Sigmoid colon (tissue), 7 donors: ENCODE measurements around the gene NDC80. TPM values are rescaled to one million over a fixed set of nuclear protein-coding genes. Genes with fewer than 3 reads are reported as not detected.

Experiments used
- DNase-seq: peaks from one replicate; pipeline ENCODE4 v3.0.0-alpha.2; 2019
- H3K27ac ChIP-seq, 4 donors: fragments of 200-600 bp; sonication (generic); one replicate each; pipeline ENCODE4 v1.5.1; 2016 to 2019; ENCODE audit warnings: mild to moderate bottlenecking in 1 of 4
- H3K27me3 ChIP-seq, 3 donors: fragments of 200-600 bp; sonication (generic); one replicate each; pipeline ENCODE4 v1.5.1; 2019; ENCODE audit warnings: mild to moderate bottlenecking in 1 of 3
- H3K36me3 ChIP-seq, 4 donors: fragments of 200-600 bp; sonication (generic); one replicate each; pipeline ENCODE4 v1.5.1; 2016 to 2019
- H3K4me1 ChIP-seq, 4 donors: fragments of 200-600 bp; sonication (generic); one replicate each; pipeline ENCODE4 v1.5.1; 2017 to 2019
- H3K4me3 ChIP-seq, 4 donors: fragments of 200-600 bp; sonication (generic); one replicate each; pipeline ENCODE4 v1.5.1; 2017 to 2019; ENCODE audit warnings: mild to moderate bottlenecking in 2 of 4, moderate library complexity in 1 of 4
- H3K9me3 ChIP-seq, 4 donors: fragments of 200-600 bp in 3 of 4; sonication (generic) in 3 of 4; one replicate each; pipeline versions ENCODE4 v1.5.1 to v1.6.1; 2013 to 2019
- EP300 ChIP-seq, 4 donors: sonication (generic); formaldehyde crosslinking; IDR thresholded peaks; one replicate each; pipeline ENCODE4 v1.6.1; 2017; ENCODE audit warnings: antibody characterized with exemption in 4 of 4
- POLR2A ChIP-seq, 2 donors: fragments of 450-650 bp; IDR thresholded peaks; one replicate each; pipeline ENCODE4 v1.6.1; 2016; ENCODE audit warnings: antibody characterized with exemption in 2 of 2, mild to moderate bottlenecking in 2 of 2, moderate library complexity in 2 of 2
- POLR2AphosphoS5 ChIP-seq, 4 donors: sonication (generic); formaldehyde crosslinking; IDR thresholded peaks; one replicate each; pipeline ENCODE4 v1.6.1; 2017; ENCODE audit warnings: antibody characterized with exemption in 4 of 4
- WGBS, 2 donors: extraction: QIAGEN DNeasy Blood & Tissue Kit; methylation state at CpG; one replicate each; pipeline ENCODE4 v1.1.7; 2013; 5-methylcytosine and 5-hydroxymethylcytosine counted together
- intact Hi-C: fragments of 100-400 bp; cut with DNase I; formaldehyde crosslinking; loops from one replicate; pipeline ENCODE4 v1.15.1; 2023
- polyA plus RNA-seq, 3 donors: library from polyadenylated mRNA; stranded (reverse); fragments of 200-250 nt; gene quantifications; one replicate each; pipeline ENCODE4 v1.2.3, GENCODE V29; 2013
- total RNA-seq, 4 donors: library from RNA; depleted of rRNA; stranded (reverse); fragments of >200 nt; gene quantifications; one replicate each; pipeline ENCODE4 v1.1.0, GENCODE V29; 2016
- TF ChIP-seq, protein P1 (sequence below), 4 experiments: fragments of 450-650 bp in 3 of 4; fragments of 200-600 bp in 1 of 4; IDR thresholded peaks; one replicate each; pipeline ENCODE4 v1.5.1; 2016 to 2019; ENCODE audit warnings: antibody characterized with exemption in 4 of 4, mild to moderate bottlenecking in 3 of 4, moderate library complexity in 2 of 4
- donor health status: healthy with polysubstance abuse.
- donor health status: Bipolar disorder and iron deficiency.
- donor health status: healthy.

Gene NDC80
- total and polyA plus RNA-seq, 7 donors: 0.36 to 12.6 (median 1.2) TPM; not detected in 2

DNA sequence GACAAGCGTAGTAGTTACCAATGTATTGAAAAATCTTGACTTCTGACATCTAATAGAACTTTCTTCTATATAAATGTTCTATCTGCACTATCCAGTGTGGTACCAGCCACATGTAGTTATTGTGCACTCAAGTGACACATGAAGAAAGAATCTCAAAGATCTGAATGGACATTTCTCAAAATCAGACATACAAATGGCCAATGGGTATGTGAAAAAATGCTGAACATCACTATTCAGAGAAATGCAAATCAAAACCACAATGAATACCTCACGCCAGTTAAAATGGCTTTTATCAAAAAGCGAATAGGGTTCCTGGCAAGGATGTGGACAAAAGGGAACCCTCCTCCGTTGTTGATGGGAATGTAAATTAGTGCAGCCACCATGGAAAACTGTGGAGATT, 46.7 kb downstream of the NDC80 start:
- Histone ChIP-seq H3K4me1 (no peaks in the 10 kb centered on the region), H3K27ac (no peak overlapping the region), H3K4me3 (no peak overlapping the region), H3K9me3 (no peaks in the 10 kb centered on the region), H3K36me3 (no peaks in the 10 kb centered on the region), H3K27me3 (no peaks in the 10 kb centered on the region)
- no peak for DNase-seq
- WGBS, 2 donors: 96% methylated on average over 4 of the region's 4 CpGs
- intact Hi-C loops: no loop called here
- TF ChIP-seq POLR2AphosphoS5 (IDR thresholded peaks at IDR 0.05): no peak

DNA sequence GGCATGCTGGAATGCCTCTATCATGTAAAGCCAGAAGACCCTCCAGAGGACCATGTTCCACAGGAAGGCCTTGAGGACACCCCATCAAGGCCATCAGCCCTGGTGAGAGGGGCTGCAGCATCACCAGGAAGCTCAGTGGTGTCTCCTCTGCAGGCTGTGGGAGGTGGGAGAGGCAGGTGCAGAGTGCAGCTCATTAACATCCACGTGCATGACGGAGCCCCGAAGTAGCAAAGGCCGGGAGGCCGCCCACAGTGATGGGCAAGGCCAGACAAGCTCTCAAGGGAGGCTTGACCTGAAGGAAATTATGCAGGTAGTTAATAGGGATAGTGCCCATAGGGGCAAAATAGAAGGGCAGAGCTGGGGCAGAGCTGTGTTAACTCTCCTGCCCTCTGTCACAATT, 53.9 kb downstream of the NDC80 start:
- Histone ChIP-seq H3K27me3 (no peaks in the 10 kb centered on the region), H3K9me3 (no peaks in the 10 kb centered on the region), H3K36me3 (no peaks in the 10 kb centered on the region), H3K4me1 (no peaks in the 10 kb centered on the region), H3K4me3 (no peak overlapping the region), H3K27ac (no peak overlapping the region)
- WGBS, 2 donors: 66 to 71% methylated on average over 5 of the region's 5 CpGs
- no peak for DNase-seq
- TF ChIP-seq, protein P1, sequence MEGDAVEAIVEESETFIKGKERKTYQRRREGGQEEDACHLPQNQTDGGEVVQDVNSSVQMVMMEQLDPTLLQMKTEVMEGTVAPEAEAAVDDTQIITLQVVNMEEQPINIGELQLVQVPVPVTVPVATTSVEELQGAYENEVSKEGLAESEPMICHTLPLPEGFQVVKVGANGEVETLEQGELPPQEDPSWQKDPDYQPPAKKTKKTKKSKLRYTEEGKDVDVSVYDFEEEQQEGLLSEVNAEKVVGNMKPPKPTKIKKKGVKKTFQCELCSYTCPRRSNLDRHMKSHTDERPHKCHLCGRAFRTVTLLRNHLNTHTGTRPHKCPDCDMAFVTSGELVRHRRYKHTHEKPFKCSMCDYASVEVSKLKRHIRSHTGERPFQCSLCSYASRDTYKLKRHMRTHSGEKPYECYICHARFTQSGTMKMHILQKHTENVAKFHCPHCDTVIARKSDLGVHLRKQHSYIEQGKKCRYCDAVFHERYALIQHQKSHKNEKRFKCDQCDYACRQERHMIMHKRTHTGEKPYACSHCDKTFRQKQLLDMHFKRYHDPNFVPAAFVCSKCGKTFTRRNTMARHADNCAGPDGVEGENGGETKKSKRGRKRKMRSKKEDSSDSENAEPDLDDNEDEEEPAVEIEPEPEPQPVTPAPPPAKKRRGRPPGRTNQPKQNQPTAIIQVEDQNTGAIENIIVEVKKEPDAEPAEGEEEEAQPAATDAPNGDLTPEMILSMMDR (IDR thresholded peaks at IDR 0.05): no peak
- TF ChIP-seq POLR2AphosphoS5 (IDR thresholded peaks at IDR 0.05) (no peak), EP300 (IDR thresholded peaks at IDR 0.05) (no peak), POLR2A (IDR thresholded peaks at IDR 0.05) (no peak)
- intact Hi-C loops: no loop called here

DNA sequence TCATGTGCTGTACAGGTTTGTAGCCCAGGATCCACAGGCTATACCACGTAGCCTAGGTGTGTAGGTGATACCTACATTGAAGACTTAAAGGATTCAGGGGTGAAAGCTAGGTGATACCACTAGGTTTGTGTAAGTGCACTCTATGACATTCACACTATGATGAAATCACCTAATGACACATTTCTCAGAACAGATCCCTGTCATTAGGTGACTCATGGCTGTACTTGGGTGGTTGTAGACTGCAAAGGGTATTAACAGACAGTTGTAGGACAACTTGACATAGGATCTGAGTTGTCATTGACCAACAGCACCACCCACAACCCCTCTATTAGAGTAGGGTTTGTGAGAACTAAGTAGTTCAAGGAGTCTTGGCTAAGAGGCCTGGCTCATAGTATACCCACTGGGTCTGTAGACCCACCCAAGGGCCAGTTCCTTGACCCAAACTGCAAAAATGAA, 56.5 kb downstream of the NDC80 start:
- no peak overlapping the region for H3K27ac ChIP-seq
- TF ChIP-seq POLR2AphosphoS5 (IDR thresholded peaks at IDR 0.05): no peak
- TF ChIP-seq, protein P1 (IDR thresholded peaks at IDR 0.05): no peak
- TF ChIP-seq EP300 (IDR thresholded peaks at IDR 0.05): no peak
- TF ChIP-seq POLR2A (IDR thresholded peaks at IDR 0.05): no peak
- H3K36me3 ChIP-seq: no peaks in the 10 kb centered on the region
- H3K27me3 ChIP-seq: no peaks in the 10 kb centered on the region
- no peak overlapping the region for H3K4me3 ChIP-seq
- no peak for DNase-seq
- H3K9me3 ChIP-seq: no peaks in the 10 kb centered on the region
- H3K4me1 ChIP-seq: no peaks in the 10 kb centered on the region
- intact Hi-C loops: no loop called here
- 97 to 100% methylated on average over 1 of the region's 1 CpG for WGBS, 2 donors

DNA sequence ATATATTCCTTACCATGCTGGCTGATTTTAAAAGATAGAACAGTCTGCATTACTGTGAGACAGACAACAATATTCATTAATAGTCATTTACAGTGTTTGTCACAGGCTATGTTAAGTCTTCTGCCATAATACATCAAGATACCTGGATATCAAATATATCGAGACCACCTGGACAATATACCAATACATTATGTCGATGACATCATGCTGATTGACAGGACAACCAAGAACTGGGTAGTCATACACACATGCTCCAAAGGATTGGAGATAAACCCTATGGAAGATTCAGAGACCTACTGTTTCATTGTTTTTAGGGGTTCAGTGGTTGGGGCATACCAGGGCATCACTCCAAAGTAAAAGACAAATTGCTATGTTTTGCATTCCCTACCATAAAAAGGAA, 57.6 kb downstream of the NDC80 start:
- no peak for DNase-seq
- Histone ChIP-seq H3K36me3 (no peaks in the 10 kb centered on the region), H3K27me3 (no peaks in the 10 kb centered on the region), H3K9me3 (no peaks in the 10 kb centered on the region), H3K27ac (no peak overlapping the region), H3K4me1 (no peaks in the 10 kb centered on the region), H3K4me3 (no peak overlapping the region)
- 85 to 97% methylated on average over 2 of the region's 2 CpGs for WGBS, 2 donors
- intact Hi-C loops: no loop called here
- no peak for TF ChIP-seq EP300 (IDR thresholded peaks at IDR 0.05)
- TF ChIP-seq POLR2A (IDR thresholded peaks at IDR 0.05): no peak
- TF ChIP-seq POLR2AphosphoS5 (IDR thresholded peaks at IDR 0.05): no peak
- TF ChIP-seq, protein P1 (IDR thresholded peaks at IDR 0.05): no peak

DNA sequence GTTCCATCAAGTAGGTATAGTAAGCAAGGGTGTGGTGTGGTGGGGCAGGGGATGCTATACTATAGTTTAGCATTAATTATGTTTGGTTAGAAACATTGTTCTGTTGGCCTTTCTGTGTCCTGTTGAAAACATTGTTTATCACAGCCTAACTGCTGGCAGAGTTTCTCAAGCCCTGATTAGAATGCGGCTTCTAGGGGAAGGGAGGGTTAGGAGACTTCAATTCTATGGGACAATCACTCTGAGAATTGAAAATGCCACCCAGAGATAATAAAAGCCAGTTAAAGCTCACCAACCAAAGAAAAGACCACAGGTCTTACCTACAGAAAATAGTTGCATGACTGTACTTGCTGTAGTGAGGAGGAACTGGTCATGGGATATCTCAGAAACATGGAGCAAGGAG, 64.2 kb downstream of the NDC80 start:
- no peaks in the 10 kb centered on the region for H3K27me3 ChIP-seq

More for the DNA sequence above, 64.2 kb downstream of the NDC80 start:
- intact Hi-C loops: no loop called here
- Histone ChIP-seq H3K4me3 (no peak overlapping the region), H3K4me1 (peaks cover 0 to 4% (median 0%) of the 10 kb centered on the region in 4 donors), H3K9me3 (no peaks in the 10 kb centered on the region), H3K27ac (peak overlapping the region; percentile 59 to 79 (median 67)), H3K36me3 (no peaks in the 10 kb centered on the region)
- 79 to 91% methylated on average over 1 of the region's 1 CpG for WGBS, 2 donors
- no peak for DNase-seq
- TF ChIP-seq POLR2AphosphoS5 (IDR thresholded peaks at IDR 0.05) (no peak), POLR2A (IDR thresholded peaks at IDR 0.05) (no peak), EP300 (IDR thresholded peaks at IDR 0.05) (no peak)
- TF ChIP-seq, protein P1 (IDR thresholded peaks at IDR 0.05): no peak
